ENCODE results near the gene SLC37A4. TPM values are rescaled to one million over a fixed set of nuclear protein-coding genes. Genes with fewer than 3 reads are reported as not detected.

Gene SLC37A4
- total RNA-seq, 4 donors from 2014 or later: 24.6 to 32.2 (median 29.2) TPM

GRCh38 chr11:119049081-119049480, 18.4 kb upstream of the SLC37A4 start:
- TF ChIP-seq CTCF (IDR thresholded peaks at IDR 0.05) (no peak), EP300 (IDR thresholded peaks at IDR 0.05) (no peak), POLR2A (IDR thresholded peaks at IDR 0.05) (no peak)

GRCh38 chr11:119048644-119049043, 18.0 kb upstream of the SLC37A4 start:
- H3K4me3 ChIP-seq: no peak overlapping the region
- no peaks in the 10 kb centered on the region for H3K4me1 ChIP-seq

More at GRCh38 chr11:119049081-119049480, 18.4 kb upstream of the SLC37A4 start:
- WGBS, 2 donors: 90 to 96% methylated on average over 7 of the region's 7 CpGs
- H3K4me1 ChIP-seq: no peaks in the 10 kb centered on the region
- DNase-seq (ENCODE audit: low spot score in 2 of 2): no peak
- no peak overlapping the region for H3K27ac ChIP-seq
- H3K27me3 ChIP-seq: no peaks in the 10 kb centered on the region
- H3K9me3 ChIP-seq: no peaks in the 10 kb centered on the region
- H3K4me3 ChIP-seq: no peak overlapping the region
- peaks cover 2 to 99% (median 62%) of the 10 kb centered on the region in 3 donors for H3K36me3 ChIP-seq

GRCh38 chr11:119047205-119047604, 16.5 kb upstream of the SLC37A4 start:
- no peak for TF ChIP-seq CTCF (IDR thresholded peaks at IDR 0.05)
- TF ChIP-seq EP300 (IDR thresholded peaks at IDR 0.05): no peak
- no peak for TF ChIP-seq POLR2A (IDR thresholded peaks at IDR 0.05)
- Histone ChIP-seq H3K4me1 (no peaks in the 10 kb centered on the region), H3K36me3 (peaks cover 2 to 81% (median 47%) of the 10 kb centered on the region in 3 donors), H3K9me3 (no peaks in the 10 kb centered on the region), H3K4me3 (no peak overlapping the region), H3K27ac (no peak overlapping the region), H3K27me3 (no peaks in the 10 kb centered on the region)
- 92 to 98% methylated on average over 6 of the region's 6 CpGs for WGBS, 2 donors
- DNase-seq (ENCODE audit: low spot score in 2 of 2): no peak

More at GRCh38 chr11:119048644-119049043, 18.0 kb upstream of the SLC37A4 start:
- no peak for TF ChIP-seq CTCF (IDR thresholded peaks at IDR 0.05)
- peaks cover 2 to 96% (median 58%) of the 10 kb centered on the region in 3 donors for H3K36me3 ChIP-seq
- DNase-seq (ENCODE audit: low spot score in 2 of 2): no peak
- WGBS, 2 donors: 89 to 93% methylated on average over 9 of the region's 9 CpGs
- H3K27ac ChIP-seq: no peak overlapping the region
- H3K9me3 ChIP-seq: no peaks in the 10 kb centered on the region
- H3K27me3 ChIP-seq: no peaks in the 10 kb centered on the region

GRCh38 chr11:119046489-119046888, 15.8 kb upstream of the SLC37A4 start:
- Histone ChIP-seq H3K27me3 (no peaks in the 10 kb centered on the region), H3K27ac (no peak overlapping the region), H3K4me1 (no peaks in the 10 kb centered on the region), H3K4me3 (no peak overlapping the region), H3K9me3 (no peaks in the 10 kb centered on the region), H3K36me3 (peaks cover 2 to 74% (median 40%) of the 10 kb centered on the region in 3 donors)
- TF ChIP-seq POLR2A (IDR thresholded peaks at IDR 0.05) (no peak), CTCF (IDR thresholded peaks at IDR 0.05) (no peak), EP300 (IDR thresholded peaks at IDR 0.05) (no peak)
- no peak for DNase-seq (ENCODE audit: low spot score in 2 of 2)
- WGBS, 2 donors: 83 to 95% methylated on average over 4 to 6 of the region's 6 CpGs

- WGBS, 2 donors: 63 to 67% methylated on average over 6 of the region's 6 CpGs
These were observed 14.0 kb upstream of the SLC37A4 start for GRCh38 chr11:119044708-119045107.

More at GRCh38 chr11:119044708-119045107, 14.0 kb upstream of the SLC37A4 start:
- Histone ChIP-seq H3K9me3 (no peaks in the 10 kb centered on the region), H3K27ac (no peak overlapping the region), H3K4me3 (no peak overlapping the region), H3K4me1 (no peaks in the 10 kb centered on the region), H3K27me3 (no peaks in the 10 kb centered on the region), H3K36me3 (peaks cover 2 to 57% (median 34%) of the 10 kb centered on the region in 3 donors)
- no peak for DNase-seq (ENCODE audit: low spot score in 2 of 2)
- TF ChIP-seq EP300 (IDR thresholded peaks at IDR 0.05) (no peak), CTCF (IDR thresholded peaks at IDR 0.05) (no peak), POLR2A (IDR thresholded peaks at IDR 0.05) (no peak)

All from tibial nerve (tissue), 4 donors.